DND-41 (cell line): Measurements from ENCODE around the gene GPATCH8.

Experiments
- CTCF ChIP-seq: IDR thresholded peaks from 2 replicates; pipeline ENCODE4 v1.5.1; 2012; ENCODE audit warnings: borderline replicate concordance, low read length, moderate library complexity, mild to moderate bottlenecking; ENCODE audit not compliant: poor library complexity, severe bottlenecking; ENCODE audit errors: extremely low read depth
- EZH2 ChIP-seq: IDR thresholded peaks from 3 replicates; pipeline ENCODE4 v1.6.1; 2012; ENCODE audit warnings: borderline replicate concordance, low read depth, mild to moderate bottlenecking, moderate library complexity, low read length, inconsistent platforms; ENCODE audit not compliant: severe bottlenecking

GRCh38 chr17:44465897-44466296, 37.3 kb downstream of the GPATCH8 start:
- TF ChIP-seq CTCF (no peak), EZH2 (no peak)
